Measurements from ENCODE around the gene MTNR1B. TPM values are rescaled to one million over a fixed set of nuclear protein-coding genes. Genes with fewer than 3 reads are reported as not detected.

Gene MTNR1B
- total RNA-seq, result not detected

GRCh38 chr11:92969634-92970347 is at the start of gene MTNR1B:
MTNR1B (plus strand) TSS chr11:92969651; CDS start chr11:92969726, 75 bp downstream.

Other genes with a start within 250 kb of the MTNR1B start
- 35.3 TPM for gene SLC36A4, start 228.3 kb downstream of the MTNR1B start, total RNA-seq

Data from camera-type eye (tissue), 1 donor.